Caco-2 (cell line): ENCODE measurements around the gene KLRG1. TPM values are rescaled to one million over a fixed set of nuclear protein-coding genes. Genes with fewer than 3 reads are reported as not detected.

Source experiments
- BruUV-seq: library from RNA; stranded (reverse); fragments of 400-500 nt; replicated peaks from 2 replicates; lab custom pipeline; 2021; lab: Mats Ljungman, UMichigan
- CTCF ChIA-PET: fragments of 300-600 bp; sonication (Branson Sonifier 250); formaldehyde crosslinking; loops from one replicate; lab custom pipeline; 2022; ENCODE audit warnings: antibody characterized with exemption; lab: Charles Lee
- POLR2A ChIA-PET: fragments of 300-600 bp; sonication (Branson Sonifier 250); formaldehyde crosslinking; loops from one replicate; lab custom pipeline; 2022; ENCODE audit warnings: antibody characterized with exemption; lab: Charles Lee
- DNase-seq, 2 experiments: peaks; one replicate each; pipeline versions ENCODE4 v3.0.0 to v3.0.0-alpha.2; 2020 to 2022
- H3K27me3 ChIP-seq: replicated peaks from 2 replicates; pipeline ENCODE4 v1.6.0; 2011; ENCODE audit warnings: low read length; ENCODE audit not compliant: control insufficient read depth, insufficient read depth
- H3K36me3 ChIP-seq: 2 replicates; pipeline ENCODE4 v1.5.1; 2011; ENCODE audit warnings: low read length; ENCODE audit not compliant: control insufficient read depth, insufficient read depth
- H3K4me1 ChIP-seq: fragments of 250-450 bp; sonication (Bioruptor Pico); 2 replicates; pipeline ENCODE4 v1.5.1; 2020; ENCODE audit warnings: mild to moderate bottlenecking
- H3K4me3 ChIP-seq: 2 replicates; pipeline ENCODE4 v1.5.1; 2011; ENCODE audit warnings: low read depth, mild to moderate bottlenecking, control low read depth, low read length
- H3K9me3 ChIP-seq: fragments of 250-450 bp; sonication (Bioruptor Pico); 2 replicates; pipeline ENCODE4 v1.5.1; 2020; ENCODE audit warnings: mild to moderate bottlenecking, moderate library complexity
- H3K27ac Mint-ChIP-seq: one replicate; pipeline ENCODE4 v1.8.0; 2022; ENCODE audit warnings: mixed read lengths; ENCODE audit not compliant: unreplicated experiment
- H3K27me3 Mint-ChIP-seq: one replicate; pipeline ENCODE4 v1.8.0; 2022; ENCODE audit warnings: mixed read lengths; ENCODE audit not compliant: insufficient read depth, unreplicated experiment
- H3K36me3 Mint-ChIP-seq: one replicate; pipeline ENCODE4 v1.8.0; 2022; ENCODE audit warnings: mild to moderate bottlenecking, mixed read lengths; ENCODE audit not compliant: insufficient read depth, unreplicated experiment
- H3K4me1 Mint-ChIP-seq: one replicate; pipeline ENCODE4 v1.8.0; 2022; ENCODE audit warnings: low read depth, mixed read lengths; ENCODE audit not compliant: unreplicated experiment
- H3K4me3 Mint-ChIP-seq: one replicate; pipeline ENCODE4 v1.8.0; 2022; ENCODE audit warnings: mild to moderate bottlenecking, moderate library complexity, mixed read lengths; ENCODE audit not compliant: unreplicated experiment
- H3K9me3 Mint-ChIP-seq: one replicate; pipeline ENCODE4 v1.8.0; 2022; ENCODE audit warnings: mixed read lengths; ENCODE audit not compliant: unreplicated experiment
- intact Hi-C: fragments of 100-400 bp; cut with micrococcal nuclease; formaldehyde crosslinking; loops from one replicate; pipeline ENCODE4 v1.10.0; 2022; ENCODE audit not compliant: unreplicated experiment
- total RNA-seq: library from RNA; stranded (reverse); gene quantifications from 2 replicates; pipeline ENCODE4 v1.2.3, GENCODE V29; 2022
- TF ChIP-seq, protein P1 (sequence below), 2 experiments: fragments of 200-600 bp in 1 of 2; IDR thresholded peaks; 1 replicate in 1 of 2; 2 replicates in 1 of 2; pipeline versions ENCODE4 v1.5.1 to v1.8.0; 2011 to 2022; ENCODE audit warnings: antibody characterized with exemption in 1 of 2, control low read depth in 1 of 2, inconsistent platforms in 1 of 2, low read depth in 1 of 2, low read length in 1 of 2, mild to moderate bottlenecking in 1 of 2, moderate library complexity in 1 of 2; ENCODE audit not compliant: insufficient read depth in 1 of 2, severe bottlenecking in 1 of 2, unreplicated experiment in 1 of 2

The KLRG1 gene
- total RNA-seq, 1 experiment from 2014 or later = 1.2 TPM

DNA sequence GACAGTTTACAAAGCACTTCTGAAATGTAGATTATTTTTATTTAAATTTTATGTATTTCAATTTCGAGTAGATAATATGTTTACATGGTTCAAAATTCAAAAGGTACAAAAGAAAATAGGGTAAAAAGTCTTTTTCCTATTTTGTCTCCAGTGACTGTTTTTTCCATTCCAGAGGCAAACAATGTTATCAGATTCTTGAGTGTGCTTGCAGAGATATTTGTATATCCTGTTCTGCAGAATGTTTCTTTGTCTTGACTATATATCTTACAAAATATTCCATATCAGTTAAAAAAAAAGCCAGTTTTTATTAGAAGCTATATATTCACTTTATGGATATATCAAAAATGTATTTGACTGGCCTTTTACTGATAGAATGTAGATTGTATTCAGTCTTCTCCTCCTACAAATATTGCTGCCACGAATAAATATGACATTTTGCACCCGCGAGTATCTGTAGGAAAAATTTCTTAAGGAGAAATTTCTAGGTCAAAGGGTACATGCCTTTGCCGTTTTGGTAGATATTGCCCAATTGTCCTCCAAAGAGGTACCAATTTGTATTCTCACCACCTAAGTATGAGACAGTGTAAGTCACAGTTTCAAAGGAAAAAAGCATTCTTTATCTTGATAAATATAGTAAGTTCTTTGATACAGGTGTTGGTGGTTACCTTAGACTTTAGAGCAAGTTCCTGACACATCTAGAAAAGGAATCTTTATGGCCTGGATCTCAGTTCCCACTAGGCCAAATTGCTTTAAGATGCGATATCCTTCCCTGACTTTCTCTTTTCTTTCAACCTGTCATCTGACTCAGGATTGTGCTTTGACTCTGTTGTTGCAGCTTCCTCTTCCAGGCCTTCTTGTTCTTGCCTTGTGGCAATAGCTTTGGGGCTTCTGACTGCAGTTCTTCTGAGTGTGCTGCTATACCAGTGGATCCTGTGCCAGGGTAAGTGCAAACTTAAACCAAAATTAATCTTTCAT lies 2.3 kb downstream of the KLRG1 start:
- BruUV-seq = no TSS peak
- Histone ChIP-seq H3K36me3 (no peaks in the 10 kb centered on the region), H3K9me3 (no peaks in the 10 kb centered on the region), H3K4me1 (no peaks in the 10 kb centered on the region), H3K27me3 (no peaks in the 10 kb centered on the region), H3K4me3 (no peak overlapping the region)
- ChIA-PET POLR2A (no interaction called here), CTCF (no interaction called here)
- Mint-ChIP-seq H3K4me1 (no peaks in the 10 kb centered on the region), H3K9me3 (no peaks in the 10 kb centered on the region), H3K4me3 (no peak overlapping the region), H3K27me3 (no peaks in the 10 kb centered on the region), H3K27ac (no peak overlapping the region), H3K36me3 (no peaks in the 10 kb centered on the region)
- no peak for DNase-seq
- intact Hi-C loops = no loop called here
- TF ChIP-seq, protein P1, sequence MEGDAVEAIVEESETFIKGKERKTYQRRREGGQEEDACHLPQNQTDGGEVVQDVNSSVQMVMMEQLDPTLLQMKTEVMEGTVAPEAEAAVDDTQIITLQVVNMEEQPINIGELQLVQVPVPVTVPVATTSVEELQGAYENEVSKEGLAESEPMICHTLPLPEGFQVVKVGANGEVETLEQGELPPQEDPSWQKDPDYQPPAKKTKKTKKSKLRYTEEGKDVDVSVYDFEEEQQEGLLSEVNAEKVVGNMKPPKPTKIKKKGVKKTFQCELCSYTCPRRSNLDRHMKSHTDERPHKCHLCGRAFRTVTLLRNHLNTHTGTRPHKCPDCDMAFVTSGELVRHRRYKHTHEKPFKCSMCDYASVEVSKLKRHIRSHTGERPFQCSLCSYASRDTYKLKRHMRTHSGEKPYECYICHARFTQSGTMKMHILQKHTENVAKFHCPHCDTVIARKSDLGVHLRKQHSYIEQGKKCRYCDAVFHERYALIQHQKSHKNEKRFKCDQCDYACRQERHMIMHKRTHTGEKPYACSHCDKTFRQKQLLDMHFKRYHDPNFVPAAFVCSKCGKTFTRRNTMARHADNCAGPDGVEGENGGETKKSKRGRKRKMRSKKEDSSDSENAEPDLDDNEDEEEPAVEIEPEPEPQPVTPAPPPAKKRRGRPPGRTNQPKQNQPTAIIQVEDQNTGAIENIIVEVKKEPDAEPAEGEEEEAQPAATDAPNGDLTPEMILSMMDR (IDR thresholded peaks at IDR 0.05; ENCODE audit: insufficient read depth in 1 of 2, low read depth in 1 of 2, low read length in 1 of 2, severe bottlenecking in 1 of 2, unreplicated experiment in 1 of 2) = no peak

DNA sequence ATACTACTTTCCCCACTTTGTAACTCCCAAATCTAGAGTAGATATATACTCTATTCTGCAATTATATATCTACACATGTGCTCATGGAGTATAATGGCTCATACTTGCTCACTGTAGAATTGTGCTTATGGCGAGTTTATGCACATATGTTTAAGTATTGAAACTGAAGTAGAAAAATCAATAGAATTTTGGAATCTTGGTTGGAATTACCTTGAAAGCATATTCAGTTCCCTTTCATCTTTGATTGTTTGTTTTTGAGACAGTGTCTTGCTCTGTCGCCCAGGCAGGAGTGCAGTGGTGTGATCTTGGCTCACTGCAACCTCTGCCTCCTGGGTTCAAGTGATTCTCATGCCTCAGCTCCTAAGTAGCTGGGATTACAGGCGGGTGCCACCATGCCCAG lies 4.5 kb downstream of the KLRG1 start:
- Histone ChIP-seq H3K36me3 (no peaks in the 10 kb centered on the region), H3K9me3 (no peaks in the 10 kb centered on the region), H3K4me3 (no peak overlapping the region), H3K4me1 (no peaks in the 10 kb centered on the region), H3K27me3 (no peaks in the 10 kb centered on the region)
- H3K36me3 Mint-ChIP-seq = no peaks in the 10 kb centered on the region
- intact Hi-C loops = no loop called here
- H3K4me3 Mint-ChIP-seq = no peak overlapping the region
- no peak for DNase-seq
- H3K27me3 Mint-ChIP-seq = no peaks in the 10 kb centered on the region
- H3K4me1 Mint-ChIP-seq = no peaks in the 10 kb centered on the region
- no peaks in the 10 kb centered on the region for H3K9me3 Mint-ChIP-seq
- TF ChIP-seq, protein P1 (IDR thresholded peaks at IDR 0.05; ENCODE audit: insufficient read depth in 1 of 2, low read depth in 1 of 2, low read length in 1 of 2, severe bottlenecking in 1 of 2, unreplicated experiment in 1 of 2) = no peak
- no peak overlapping the region for H3K27ac Mint-ChIP-seq
- BruUV-seq = no TSS peak
- ChIA-PET CTCF (no interaction called here), POLR2A (no interaction called here)

DNA sequence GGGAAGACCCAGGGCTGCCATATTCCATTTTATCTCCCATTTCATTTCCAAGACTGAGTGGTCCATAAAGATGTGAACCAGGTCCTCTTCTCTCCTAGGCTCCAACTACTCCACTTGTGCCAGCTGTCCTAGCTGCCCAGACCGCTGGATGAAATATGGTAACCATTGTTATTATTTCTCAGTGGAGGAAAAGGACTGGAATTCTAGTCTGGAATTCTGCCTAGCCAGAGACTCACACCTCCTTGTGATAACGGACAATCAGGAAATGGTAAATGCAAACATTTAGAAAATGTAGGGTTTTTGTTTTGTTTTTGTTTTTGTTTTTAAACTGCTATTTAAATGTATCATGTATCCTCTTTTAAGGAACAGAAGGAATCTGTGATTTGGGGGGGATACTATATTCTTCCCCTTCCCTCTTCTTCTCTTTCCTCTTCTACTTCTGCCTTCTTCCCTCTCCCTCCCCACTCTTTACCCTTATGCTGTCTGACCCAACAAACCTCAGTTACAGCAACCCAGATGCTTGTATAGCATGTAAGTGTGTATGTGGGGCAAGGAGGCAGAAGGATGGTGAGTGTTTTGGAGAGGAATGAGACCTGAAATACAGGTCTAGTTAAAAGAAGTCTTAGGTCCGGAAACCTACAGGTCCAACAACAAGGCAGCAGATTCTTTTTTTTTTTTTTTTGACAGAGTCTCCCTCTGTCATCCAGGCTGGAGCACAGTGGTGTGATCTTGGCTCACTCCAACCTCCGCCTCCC lies 5.9 kb downstream of the KLRG1 start:
- DNase-seq = no peak
- H3K9me3 Mint-ChIP-seq = no peaks in the 10 kb centered on the region
- no peaks in the 10 kb centered on the region for H3K4me1 Mint-ChIP-seq
- TF ChIP-seq, protein P1 (IDR thresholded peaks at IDR 0.05; ENCODE audit: insufficient read depth in 1 of 2, low read depth in 1 of 2, low read length in 1 of 2, severe bottlenecking in 1 of 2, unreplicated experiment in 1 of 2) = no peak
- no peaks in the 10 kb centered on the region for H3K9me3 ChIP-seq
- intact Hi-C loops = no loop called here
- no peak overlapping the region for H3K4me3 Mint-ChIP-seq
- ChIA-PET POLR2A (no interaction called here), CTCF (no interaction called here)
- H3K4me3 ChIP-seq = no peak overlapping the region
- H3K27me3 ChIP-seq = no peaks in the 10 kb centered on the region
- H3K27me3 Mint-ChIP-seq = peaks cover 4% of the 10 kb centered on the region
- no peaks in the 10 kb centered on the region for H3K4me1 ChIP-seq
- H3K27ac Mint-ChIP-seq = no peak overlapping the region
- BruUV-seq = no TSS peak
- no peaks in the 10 kb centered on the region for H3K36me3 ChIP-seq
- no peaks in the 10 kb centered on the region for H3K36me3 Mint-ChIP-seq
